Measurements from ENCODE around the gene MLIP.

DNA sequence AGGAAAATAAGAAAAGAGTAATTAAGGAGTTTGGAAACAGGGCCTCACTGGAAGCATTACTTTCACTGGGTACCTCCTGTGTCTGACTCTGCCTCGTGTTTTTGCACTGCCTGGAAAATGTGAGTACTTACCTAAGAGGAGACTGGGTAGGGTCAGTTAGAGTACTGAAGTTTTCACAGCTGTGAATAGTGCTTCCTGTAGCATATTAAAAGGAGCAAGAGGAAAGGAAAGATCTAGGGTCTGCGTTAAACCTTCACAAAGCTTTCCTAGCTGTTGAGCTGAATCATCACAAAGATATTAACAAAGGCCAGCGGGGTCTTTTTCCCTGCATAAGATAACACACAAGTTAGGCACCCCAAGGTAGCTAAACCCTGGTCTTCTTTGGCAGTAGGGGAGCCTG is 82.3 kb downstream of the MLIP start:
- TF ChIP-seq, protein P1, sequence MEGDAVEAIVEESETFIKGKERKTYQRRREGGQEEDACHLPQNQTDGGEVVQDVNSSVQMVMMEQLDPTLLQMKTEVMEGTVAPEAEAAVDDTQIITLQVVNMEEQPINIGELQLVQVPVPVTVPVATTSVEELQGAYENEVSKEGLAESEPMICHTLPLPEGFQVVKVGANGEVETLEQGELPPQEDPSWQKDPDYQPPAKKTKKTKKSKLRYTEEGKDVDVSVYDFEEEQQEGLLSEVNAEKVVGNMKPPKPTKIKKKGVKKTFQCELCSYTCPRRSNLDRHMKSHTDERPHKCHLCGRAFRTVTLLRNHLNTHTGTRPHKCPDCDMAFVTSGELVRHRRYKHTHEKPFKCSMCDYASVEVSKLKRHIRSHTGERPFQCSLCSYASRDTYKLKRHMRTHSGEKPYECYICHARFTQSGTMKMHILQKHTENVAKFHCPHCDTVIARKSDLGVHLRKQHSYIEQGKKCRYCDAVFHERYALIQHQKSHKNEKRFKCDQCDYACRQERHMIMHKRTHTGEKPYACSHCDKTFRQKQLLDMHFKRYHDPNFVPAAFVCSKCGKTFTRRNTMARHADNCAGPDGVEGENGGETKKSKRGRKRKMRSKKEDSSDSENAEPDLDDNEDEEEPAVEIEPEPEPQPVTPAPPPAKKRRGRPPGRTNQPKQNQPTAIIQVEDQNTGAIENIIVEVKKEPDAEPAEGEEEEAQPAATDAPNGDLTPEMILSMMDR (IDR thresholded peaks at IDR 0.05): no peak
- no peak for TF ChIP-seq POLR2AphosphoS5 (IDR thresholded peaks at IDR 0.05)

Measured in gastroesophageal sphincter (tissue), 3 donors.